IMR-90 (cell line): ENCODE measurements around the gene STRA8. TPM values are rescaled to one million over a fixed set of nuclear protein-coding genes. Genes with fewer than 3 reads are reported as not detected.

Source experiments
- ATAC-seq: fragments of 200-7000 bp; cut with Tn5 transposase; 2 replicates; pipeline ENCODE4 v1.9.1; 2020; ENCODE audit warnings: low read depth, mild to moderate bottlenecking, moderate library complexity
- BruUV-seq: library from RNA; stranded (reverse); fragments of 400-500 nt; replicated peaks from 2 replicates; lab custom pipeline; 2021; lab: Mats Ljungman, UMichigan
- CTCF ChIA-PET: fragments of 300-600 bp; formaldehyde crosslinking; extraction: SDS; loops from one replicate; lab custom pipeline; 2021; ENCODE audit warnings: antibody characterized with exemption; lab: Yijun Ruan, JAX
- POLR2A ChIA-PET: fragments of 300-600 bp; sonication (Branson Sonifier 250); formaldehyde crosslinking; loops from one replicate; lab custom pipeline; 2022; ENCODE audit warnings: antibody characterized with exemption; ENCODE audit not compliant: unreplicated experiment; lab: Charles Lee
- DNase-seq: peaks from one replicate; pipeline ENCODE4 v3.0.0; 2013
- H2AFZ ChIP-seq: replicated peaks from 2 replicates; pipeline ENCODE3; 2013; ENCODE audit warnings: low read length, mild to moderate bottlenecking; ENCODE audit not compliant: poor library complexity
- H2AK5ac ChIP-seq: 2 replicates; pipeline ENCODE4 v1.6.1; 2013; ENCODE audit warnings: low read depth, low read length, inconsistent platforms
- H2AK9ac ChIP-seq: replicated peaks from 2 replicates; pipeline ENCODE3; 2013; ENCODE audit warnings: mild to moderate bottlenecking, low read depth, low read length, moderate library complexity; ENCODE audit not compliant: poor library complexity
- H2BK120ac ChIP-seq: 2 replicates; pipeline ENCODE4 v1.6.1; 2013; ENCODE audit warnings: low read depth, low read length, inconsistent platforms
- H2BK15ac ChIP-seq: 3 replicates; pipeline ENCODE4 v1.6.1; 2013; ENCODE audit warnings: low read depth, low read length, inconsistent platforms
- H2BK20ac ChIP-seq: 2 replicates; pipeline ENCODE4 v1.6.1; 2013; ENCODE audit warnings: low read depth, mild to moderate bottlenecking, inconsistent platforms, low read length, moderate library complexity
- H2BK5ac ChIP-seq: 2 replicates; pipeline ENCODE4 v1.6.1; 2013; ENCODE audit warnings: mild to moderate bottlenecking, low read depth, low read length, inconsistent platforms; ENCODE audit not compliant: poor library complexity, severe bottlenecking
- H3K14ac ChIP-seq: replicated peaks from 2 replicates; pipeline ENCODE4 v1.6.1; 2013; ENCODE audit warnings: low read depth, low read length, inconsistent platforms
- H3K18ac ChIP-seq: 2 replicates; pipeline ENCODE4 v1.6.1; 2013; ENCODE audit warnings: low read depth, low read length, control low read depth
- H3K23ac ChIP-seq: 2 replicates; pipeline ENCODE4 v1.6.1; 2013; ENCODE audit warnings: low read depth, low read length, inconsistent platforms
- H3K27ac ChIP-seq: 2 replicates; pipeline ENCODE4 v1.5.1; 2013; ENCODE audit warnings: mild to moderate bottlenecking, control low read depth, low read length; ENCODE audit not compliant: insufficient read depth
- H3K27me3 ChIP-seq: 2 replicates; pipeline ENCODE4 v1.6.1; 2013; ENCODE audit warnings: low read length; ENCODE audit not compliant: control insufficient read depth, insufficient read depth
- H3K36me3 ChIP-seq: 2 replicates; pipeline ENCODE4 v1.6.1; 2013; ENCODE audit warnings: low read length, mixed read lengths; ENCODE audit not compliant: control insufficient read depth, insufficient read depth
- H3K4ac ChIP-seq: 2 replicates; pipeline ENCODE4 v1.6.1; 2013; ENCODE audit warnings: low read depth, low read length, inconsistent platforms
- H3K4me1 ChIP-seq: 2 replicates; pipeline ENCODE4 v1.6.1; 2013; ENCODE audit warnings: low read length, mixed read lengths; ENCODE audit not compliant: control insufficient read depth, insufficient read depth
- H3K4me2 ChIP-seq: 2 replicates; pipeline ENCODE4 v1.6.1; 2013; ENCODE audit warnings: low read depth, mild to moderate bottlenecking, control low read depth, low read length, moderate library complexity
- H3K4me3 ChIP-seq: 2 replicates; pipeline ENCODE4 v1.5.1; 2013; ENCODE audit warnings: low read depth, mild to moderate bottlenecking, control low read depth, low read length, moderate library complexity; ENCODE audit not compliant: insufficient read depth
- H3K56ac ChIP-seq: 2 replicates; pipeline ENCODE4 v1.6.1; 2013; ENCODE audit warnings: low read length, inconsistent platforms; ENCODE audit not compliant: insufficient read depth; ENCODE audit errors: extremely low read depth
- H3K79me1 ChIP-seq, 2 experiments: 2 replicates each; pipeline ENCODE4 v1.6.1; 2013; ENCODE audit warnings: low read length in 2 of 2, inconsistent platforms in 1 of 2, low read depth in 1 of 2
- H3K9ac ChIP-seq: 2 replicates; pipeline ENCODE4 v1.6.1; 2013; ENCODE audit warnings: low read depth, low read length, control low read depth
- H3K9me1 ChIP-seq: 2 replicates; pipeline ENCODE4 v1.6.1; 2013; ENCODE audit warnings: low read length, inconsistent platforms; ENCODE audit not compliant: insufficient read depth
- H3K9me3 ChIP-seq: 2 replicates; pipeline ENCODE4 v1.6.1; 2013; ENCODE audit warnings: low read length; ENCODE audit not compliant: control insufficient read depth, insufficient read depth
- H4K20me1 ChIP-seq: 2 replicates; pipeline ENCODE4 v1.6.1; 2013; ENCODE audit warnings: low read length, inconsistent platforms; ENCODE audit not compliant: insufficient read depth
- H4K5ac ChIP-seq: 2 replicates; pipeline ENCODE4 v1.6.1; 2013; ENCODE audit warnings: mild to moderate bottlenecking, low read depth, low read length, control low read depth
- H4K8ac ChIP-seq, 2 experiments: 2 replicates each; pipeline ENCODE4 v1.6.1; 2013; ENCODE audit warnings: low read depth in 2 of 2, low read length in 2 of 2, control low read depth in 1 of 2, inconsistent platforms in 1 of 2
- H4K91ac ChIP-seq: 2 replicates; pipeline ENCODE4 v1.6.1; 2013; ENCODE audit warnings: low read depth, low read length, inconsistent platforms; ENCODE audit not compliant: insufficient read depth
- BHLHE40 ChIP-seq: fragments of 150-350 bp; IDR thresholded peaks from 2 replicates; pipeline ENCODE4 v1.6.1; 2016; ENCODE audit warnings: mild to moderate bottlenecking, low read depth, low read length
- CEBPB ChIP-seq: IDR thresholded peaks from 2 replicates; pipeline ENCODE4 v1.6.1; 2012; ENCODE audit warnings: low read depth, low read length, improper control_type of control experiment
- CHD1 ChIP-seq: IDR thresholded peaks from 2 replicates; pipeline ENCODE4 v1.6.1; 2012; ENCODE audit warnings: low read depth, low read length, improper control_type of control experiment
- FOS ChIP-seq: fragments of 150-350 bp; IDR thresholded peaks from 2 replicates; pipeline ENCODE4 v1.6.1; 2016; ENCODE audit warnings: low read depth, low read length
- MAFK ChIP-seq: IDR thresholded peaks from 2 replicates; pipeline ENCODE4 v1.6.1; 2012; ENCODE audit warnings: low read depth, low read length, improper control_type of control experiment
- MAZ ChIP-seq: IDR thresholded peaks from 2 replicates; pipeline ENCODE4 v1.6.1; 2012; ENCODE audit warnings: low read depth, mild to moderate bottlenecking, low read length, improper control_type of control experiment, moderate library complexity, borderline replicate concordance
- MXI1 ChIP-seq: IDR thresholded peaks from 2 replicates; pipeline ENCODE4 v1.6.1; 2012; ENCODE audit warnings: low read depth, mild to moderate bottlenecking, low read length, moderate library complexity, borderline replicate concordance
- NFE2L2 ChIP-seq: fragments of 150-350 bp; IDR thresholded peaks from 2 replicates; pipeline ENCODE4 v1.6.1; 2016; ENCODE audit warnings: low read depth, mild to moderate bottlenecking, low read length
- POLR2A ChIP-seq: IDR thresholded peaks from 2 replicates; pipeline ENCODE4 v1.6.1; 2012; ENCODE audit warnings: mild to moderate bottlenecking, low read depth, low read length
- RAD21 ChIP-seq: IDR thresholded peaks from 2 replicates; pipeline ENCODE4 v1.6.1; 2012; ENCODE audit warnings: low read length, improper control_type of control experiment
- RCOR1 ChIP-seq: IDR thresholded peaks from 2 replicates; pipeline ENCODE4 v1.6.1; 2012; ENCODE audit warnings: mild to moderate bottlenecking, low read length, improper control_type of control experiment; ENCODE audit not compliant: insufficient replicate concordance
- RFX5 ChIP-seq: IDR thresholded peaks from 2 replicates; pipeline ENCODE4 v1.8.0; 2012; ENCODE audit warnings: low read depth, mild to moderate bottlenecking, low read length, moderate library complexity
- SMC3 ChIP-seq: fragments of 150-350 bp; IDR thresholded peaks from 2 replicates; pipeline ENCODE4 v1.6.1; 2016; ENCODE audit warnings: low read depth, mild to moderate bottlenecking, antibody characterized with exemption, low read length, moderate library complexity
- WGBS, 2 experiments: methylation state at CpG; one replicate each; pipeline versions ENCODE4 v1.1.5 to v1.1.7; 2013; ENCODE audit warnings: missing lambda C conversion rate in 2 of 2; ENCODE audit not compliant: insufficient read length in 1 of 2; ENCODE audit errors: extremely low coverage in 2 of 2; 5-methylcytosine and 5-hydroxymethylcytosine counted together
- dilution Hi-C: fragments of 300-500 bp; cut with HindIII; formaldehyde crosslinking; loops from one replicate; pipeline ENCODE4 v1.14.3; 2018; ENCODE audit warnings: low sequenced_read_pairs; ENCODE audit not compliant: unreplicated experiment
- in situ Hi-C: fragments of 300-500 bp; cut with MboI; formaldehyde crosslinking; loops from 3 replicates; pipeline ENCODE4 v1.14.3; 2019; ENCODE audit warnings: low sequenced_read_pairs, inconsistent platforms, mixed read lengths
- intact Hi-C: fragments of 100-400 bp; cut with micrococcal nuclease; formaldehyde crosslinking; loops from 2 replicates; pipeline ENCODE4 v1.10.0; 2022
- polyA plus RNA-seq, 3 experiments: library from polyadenylated mRNA; depleted of rRNA; stranded (reverse); fragments of >200 nt; gene quantifications; 2 replicates each; pipeline ENCODE4 v1.2.3, GENCODE V29; 2012; ENCODE audit warnings: low replicate concordance in 1 of 3
- total RNA-seq: library from RNA; depleted of rRNA; stranded (reverse); fragments of >200 nt; gene quantifications from 2 replicates; pipeline ENCODE4 v1.2.3, GENCODE V29; 2012
- TF ChIP-seq, protein P1 (sequence below): fragments of 150-350 bp; IDR thresholded peaks from 2 replicates; pipeline ENCODE4 v1.6.1; 2017; ENCODE audit warnings: mild to moderate bottlenecking, antibody characterized with exemption, low read length, low read depth
- TF ChIP-seq, protein P2 (sequence below): conservative IDR thresholded peaks from 2 replicates; pipeline ENCODE4 v1.5.1; 2012; ENCODE audit warnings: mild to moderate bottlenecking, low read depth, low read length, improper control_type of control experiment
- TF ChIP-seq, protein P3 (sequence below): fragments of 150-350 bp; IDR thresholded peaks from 2 replicates; pipeline ENCODE4 v1.6.1; 2016; ENCODE audit warnings: low read depth, mild to moderate bottlenecking, low read length, moderate library complexity, borderline replicate concordance

The STRA8 gene
- total and polyA plus RNA-seq, 2 of the 4 experiments (the other 2 are of a cell fraction) = not detected

DNA sequence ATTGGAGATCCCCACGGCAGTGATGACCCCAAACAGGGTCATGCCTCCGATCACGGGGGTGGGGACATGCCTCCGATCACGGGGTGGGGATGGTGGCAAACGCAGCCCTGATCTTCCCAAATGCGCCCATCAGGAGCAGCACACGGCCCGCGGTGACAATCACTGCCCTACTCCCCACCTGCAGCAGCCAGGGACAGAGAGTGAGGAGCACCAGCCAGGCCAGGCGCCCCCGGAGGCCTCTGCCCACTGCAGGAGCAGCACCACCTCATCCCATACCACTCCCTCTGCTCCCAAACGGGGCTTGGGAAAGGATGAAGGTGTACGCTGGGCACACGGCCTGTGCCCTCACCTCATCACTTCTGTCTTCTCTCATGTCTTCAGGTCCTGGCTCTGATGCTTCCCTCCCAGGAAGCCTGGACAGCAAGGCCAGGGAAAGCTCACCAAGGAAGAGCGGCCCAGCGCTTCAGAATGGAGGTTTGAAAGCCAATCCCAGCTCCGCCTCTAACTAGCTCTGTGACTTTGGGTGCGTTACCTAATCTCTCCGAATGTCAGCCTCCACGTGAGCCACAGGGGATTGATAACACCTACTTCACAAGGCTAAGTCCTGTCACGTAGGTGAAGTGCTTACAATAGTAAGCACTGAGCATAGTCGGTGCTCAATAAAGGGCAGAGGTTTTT is 37.1 kb downstream of the STRA8 start:
- ATAC-seq (no peak), DNase-seq (no peak)
- H3K4me1 ChIP-seq = no peaks in the 10 kb centered on the region
- H3K79me1 ChIP-seq = no peaks in the 10 kb centered on the region
- H2AFZ ChIP-seq = peak overlapping the region; percentile 8
- no peak overlapping the region for H2BK20ac ChIP-seq
- no peak overlapping the region for H3K9ac ChIP-seq
- no peak overlapping the region for H3K18ac ChIP-seq
- ChIA-PET CTCF (no interaction called here), POLR2A (no interaction called here)
- H2BK5ac ChIP-seq = no peak overlapping the region
- H4K91ac ChIP-seq = no peak overlapping the region
- peaks cover 3% of the 10 kb centered on the region; the same call in 1 of the 2 replicates for H3K9me3 ChIP-seq
- no peaks in the 10 kb centered on the region for H3K9me1 ChIP-seq
- H2AK9ac ChIP-seq = no peak overlapping the region
- no peak overlapping the region for H3K4me2 ChIP-seq
- H3K23ac ChIP-seq = no peak overlapping the region
- H4K5ac ChIP-seq = no peak overlapping the region
- H4K20me1 ChIP-seq = no peaks in the 10 kb centered on the region
- H3K4ac ChIP-seq = no peak overlapping the region
- H3K36me3 ChIP-seq = no peaks in the 10 kb centered on the region
- no peak overlapping the region for H3K56ac ChIP-seq
- H3K14ac ChIP-seq = no peak overlapping the region
- H2AK5ac ChIP-seq = no peak overlapping the region
- intact Hi-C loops (loop anchor here (5.0 kb wide), 1 partner anchor 532 kb away; no protein-coding TSS in a partner anchor), in situ Hi-C loops (loop anchor here (10.0 to 25.0 kb wide), 2 partner anchors 374 to 742 kb away; no protein-coding TSS in a partner anchor), dilution Hi-C loops (no loop called here)
- TF ChIP-seq MXI1 (no peak), MAZ (no peak), RCOR1 (no peak), MAFK (no peak), RAD21 (no peak), RFX5 (no peak), SMC3 (no peak), BHLHE40 (no peak), NFE2L2 (no peak), FOS (no peak), CHD1 (no peak), POLR2A (no peak), CEBPB (no peak)
- TF ChIP-seq, protein P1, sequence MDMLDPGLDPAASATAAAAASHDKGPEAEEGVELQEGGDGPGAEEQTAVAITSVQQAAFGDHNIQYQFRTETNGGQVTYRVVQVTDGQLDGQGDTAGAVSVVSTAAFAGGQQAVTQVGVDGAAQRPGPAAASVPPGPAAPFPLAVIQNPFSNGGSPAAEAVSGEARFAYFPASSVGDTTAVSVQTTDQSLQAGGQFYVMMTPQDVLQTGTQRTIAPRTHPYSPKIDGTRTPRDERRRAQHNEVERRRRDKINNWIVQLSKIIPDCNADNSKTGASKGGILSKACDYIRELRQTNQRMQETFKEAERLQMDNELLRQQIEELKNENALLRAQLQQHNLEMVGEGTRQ = no peak
- TF ChIP-seq, protein P2, sequence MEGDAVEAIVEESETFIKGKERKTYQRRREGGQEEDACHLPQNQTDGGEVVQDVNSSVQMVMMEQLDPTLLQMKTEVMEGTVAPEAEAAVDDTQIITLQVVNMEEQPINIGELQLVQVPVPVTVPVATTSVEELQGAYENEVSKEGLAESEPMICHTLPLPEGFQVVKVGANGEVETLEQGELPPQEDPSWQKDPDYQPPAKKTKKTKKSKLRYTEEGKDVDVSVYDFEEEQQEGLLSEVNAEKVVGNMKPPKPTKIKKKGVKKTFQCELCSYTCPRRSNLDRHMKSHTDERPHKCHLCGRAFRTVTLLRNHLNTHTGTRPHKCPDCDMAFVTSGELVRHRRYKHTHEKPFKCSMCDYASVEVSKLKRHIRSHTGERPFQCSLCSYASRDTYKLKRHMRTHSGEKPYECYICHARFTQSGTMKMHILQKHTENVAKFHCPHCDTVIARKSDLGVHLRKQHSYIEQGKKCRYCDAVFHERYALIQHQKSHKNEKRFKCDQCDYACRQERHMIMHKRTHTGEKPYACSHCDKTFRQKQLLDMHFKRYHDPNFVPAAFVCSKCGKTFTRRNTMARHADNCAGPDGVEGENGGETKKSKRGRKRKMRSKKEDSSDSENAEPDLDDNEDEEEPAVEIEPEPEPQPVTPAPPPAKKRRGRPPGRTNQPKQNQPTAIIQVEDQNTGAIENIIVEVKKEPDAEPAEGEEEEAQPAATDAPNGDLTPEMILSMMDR = no peak
- TF ChIP-seq, protein P3, sequence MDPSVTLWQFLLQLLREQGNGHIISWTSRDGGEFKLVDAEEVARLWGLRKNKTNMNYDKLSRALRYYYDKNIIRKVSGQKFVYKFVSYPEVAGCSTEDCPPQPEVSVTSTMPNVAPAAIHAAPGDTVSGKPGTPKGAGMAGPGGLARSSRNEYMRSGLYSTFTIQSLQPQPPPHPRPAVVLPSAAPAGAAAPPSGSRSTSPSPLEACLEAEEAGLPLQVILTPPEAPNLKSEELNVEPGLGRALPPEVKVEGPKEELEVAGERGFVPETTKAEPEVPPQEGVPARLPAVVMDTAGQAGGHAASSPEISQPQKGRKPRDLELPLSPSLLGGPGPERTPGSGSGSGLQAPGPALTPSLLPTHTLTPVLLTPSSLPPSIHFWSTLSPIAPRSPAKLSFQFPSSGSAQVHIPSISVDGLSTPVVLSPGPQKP = no peak
- H2BK120ac ChIP-seq = no peak overlapping the region
- H2BK15ac ChIP-seq = no peak overlapping the region
- H3K27me3 ChIP-seq = peaks cover 26% of the 10 kb centered on the region
- no peak overlapping the region for H4K8ac ChIP-seq
- no TSS peak for BruUV-seq
- H3K27ac ChIP-seq = no peak overlapping the region
- WGBS, 2 experiments = 80% methylated on average over 16 of the region's 23 CpGs; no CpG with 5 or more reads in 1 of the 2 experiments
- no peak overlapping the region for H3K4me3 ChIP-seq
